ENCODE results near the gene KLHL36.

GRCh38 chr16:84665843-84666242, 17.5 kb downstream of the KLHL36 start:
- TF ChIP-seq CTCF (IDR thresholded peaks at IDR 0.05) (no peak), JUN (CRISPR knock-in tag; IDR thresholded peaks at IDR 0.05) (no peak), ZBTB43 (CRISPR knock-in tag; IDR thresholded peaks at IDR 0.05) (no peak), NR1H2 (CRISPR knock-in tag; IDR thresholded peaks at IDR 0.05) (no peak), GRHL2 (CRISPR knock-in tag; IDR thresholded peaks at IDR 0.05; ENCODE audit: insufficient replicate concordance, severe bottlenecking) (no peak), USF2 (CRISPR knock-in tag; IDR thresholded peaks at IDR 0.05) (no peak), RELA (CRISPR knock-in tag; IDR thresholded peaks at IDR 0.05; ENCODE audit: borderline replicate concordance) (no peak), ZMAT4 (CRISPR knock-in tag; IDR thresholded peaks at IDR 0.05) (no peak), MLX (CRISPR knock-in tag; IDR thresholded peaks at IDR 0.05) (no peak), ETV6 (CRISPR knock-in tag; IDR thresholded peaks at IDR 0.05) (no peak), E2F5 (CRISPR knock-in tag; IDR thresholded peaks at IDR 0.05) (no peak)
